PC-9 (cell line): ENCODE data around the gene TBC1D16.

Source experiments
- CTCF ChIP-seq: fragments of 200-600 bp; sonication (generic); conservative IDR thresholded peaks from 2 replicates; pipeline ENCODE4 v1.6.1; 2017; ENCODE audit warnings: mixed run types, antibody characterized with exemption, mild to moderate bottlenecking, moderate library complexity
- EZH2 ChIP-seq: fragments of 200-600 bp; sonication (generic); IDR thresholded peaks from 2 replicates; pipeline ENCODE4 v1.8.0; 2017; ENCODE audit warnings: antibody characterized with exemption, low read depth

GRCh38 chr17:80080081-80080480, 44.4 kb upstream of the TBC1D16 start:
- TF ChIP-seq CTCF, result no peak
- TF ChIP-seq EZH2, result no peak
